GM12875 (cell line): Measurements from ENCODE around the gene DNAJC3.

Experiments
- H3K4me3 ChIP-seq: one replicate; pipeline ENCODE4 v1.5.1; 2011; ENCODE audit warnings: low read depth, low read length, control low read depth
- TF ChIP-seq, protein P1 (sequence below): IDR thresholded peaks from 2 replicates; pipeline ENCODE4 v1.5.1; 2011; ENCODE audit warnings: low read depth, mild to moderate bottlenecking, control low read depth, inconsistent platforms, low read length, moderate library complexity, borderline replicate concordance; ENCODE audit not compliant: insufficient read depth

DNAJC3 gene

DNA sequence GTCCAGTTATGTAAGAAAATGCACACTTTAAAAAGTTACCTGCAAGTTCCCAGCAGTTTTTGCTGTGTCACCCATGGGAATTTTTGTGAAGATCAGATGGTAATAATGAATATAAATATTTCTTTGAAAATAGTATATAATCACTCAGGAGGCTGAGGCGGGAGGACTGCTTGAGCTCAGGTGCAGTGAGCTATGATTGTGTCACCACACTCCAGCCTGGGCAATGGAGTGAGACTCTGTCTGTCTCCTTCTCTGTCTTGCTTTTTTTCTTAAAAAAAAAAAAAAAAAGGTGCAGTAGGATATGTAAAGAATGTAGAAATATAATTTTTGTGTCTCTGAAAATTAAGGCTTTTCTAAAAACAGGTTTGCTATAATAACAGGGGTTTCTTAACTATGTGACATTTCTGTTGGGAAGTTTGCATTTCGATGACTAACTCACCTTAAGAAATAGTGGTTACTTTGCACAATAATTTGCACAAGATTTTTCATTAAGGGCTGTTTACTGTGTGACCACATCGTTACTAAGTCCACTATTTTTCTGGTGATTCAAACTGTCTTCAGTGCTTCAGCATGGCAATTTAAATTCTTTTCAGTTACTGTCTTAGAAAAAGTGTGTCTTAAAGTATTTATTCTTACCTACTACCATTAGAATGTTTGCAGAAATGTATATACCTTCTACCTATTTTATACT lies 37.3 kb downstream of the DNAJC3 start:
- TF ChIP-seq, protein P1, sequence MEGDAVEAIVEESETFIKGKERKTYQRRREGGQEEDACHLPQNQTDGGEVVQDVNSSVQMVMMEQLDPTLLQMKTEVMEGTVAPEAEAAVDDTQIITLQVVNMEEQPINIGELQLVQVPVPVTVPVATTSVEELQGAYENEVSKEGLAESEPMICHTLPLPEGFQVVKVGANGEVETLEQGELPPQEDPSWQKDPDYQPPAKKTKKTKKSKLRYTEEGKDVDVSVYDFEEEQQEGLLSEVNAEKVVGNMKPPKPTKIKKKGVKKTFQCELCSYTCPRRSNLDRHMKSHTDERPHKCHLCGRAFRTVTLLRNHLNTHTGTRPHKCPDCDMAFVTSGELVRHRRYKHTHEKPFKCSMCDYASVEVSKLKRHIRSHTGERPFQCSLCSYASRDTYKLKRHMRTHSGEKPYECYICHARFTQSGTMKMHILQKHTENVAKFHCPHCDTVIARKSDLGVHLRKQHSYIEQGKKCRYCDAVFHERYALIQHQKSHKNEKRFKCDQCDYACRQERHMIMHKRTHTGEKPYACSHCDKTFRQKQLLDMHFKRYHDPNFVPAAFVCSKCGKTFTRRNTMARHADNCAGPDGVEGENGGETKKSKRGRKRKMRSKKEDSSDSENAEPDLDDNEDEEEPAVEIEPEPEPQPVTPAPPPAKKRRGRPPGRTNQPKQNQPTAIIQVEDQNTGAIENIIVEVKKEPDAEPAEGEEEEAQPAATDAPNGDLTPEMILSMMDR = no peak
- no peak overlapping the region for H3K4me3 ChIP-seq

DNA sequence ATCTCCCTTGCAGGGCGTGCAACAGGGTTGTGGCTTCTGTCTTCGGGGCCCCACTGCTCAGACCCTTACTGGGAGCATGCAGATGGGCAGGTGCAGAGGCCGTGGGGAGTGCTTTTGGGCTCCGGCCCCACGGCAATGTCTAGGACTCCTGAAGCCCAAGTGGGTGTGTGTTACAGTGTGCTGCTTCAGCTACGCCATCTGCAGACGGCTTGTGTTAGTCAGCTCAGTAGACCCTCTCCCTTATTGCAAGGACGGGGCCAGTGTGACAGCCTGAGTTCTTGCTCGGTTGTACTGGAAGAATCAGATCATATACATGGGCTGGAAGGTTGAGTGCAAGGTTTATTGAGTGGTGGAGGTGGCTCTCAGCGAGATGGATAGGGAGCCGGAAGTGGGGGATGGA lies 39.3 kb downstream of the DNAJC3 start:
- H3K4me3 ChIP-seq = no peak overlapping the region
- TF ChIP-seq, protein P1 = no peak

GRCh38 chr13:95722241-95722640 lies 45.3 kb downstream of the DNAJC3 start:
- H3K4me3 ChIP-seq = no peak overlapping the region
- TF ChIP-seq, protein P1 = no peak

DNA sequence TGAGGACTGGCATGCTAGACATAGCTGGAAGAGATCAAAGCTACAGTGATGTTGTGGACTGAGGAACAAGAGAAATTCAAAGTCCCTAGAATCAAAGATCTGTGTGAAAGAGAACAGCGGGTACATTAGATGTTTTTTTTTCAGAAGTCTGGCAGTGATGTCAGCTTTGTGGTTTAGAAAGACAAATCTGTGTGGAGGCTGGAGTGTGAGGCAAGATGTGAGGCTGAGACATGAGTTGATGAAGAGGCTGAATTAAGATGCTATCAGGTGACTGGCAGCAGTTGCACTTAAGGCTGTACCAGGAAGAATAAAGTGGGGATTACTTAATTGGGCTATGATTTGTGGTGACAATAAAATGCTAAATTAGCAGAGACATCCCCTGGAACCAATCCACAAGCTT lies 46.5 kb downstream of the DNAJC3 start:
- no peak overlapping the region for H3K4me3 ChIP-seq
- TF ChIP-seq, protein P1 = no peak

GRCh38 chr13:95724252-95724651 lies 47.3 kb downstream of the DNAJC3 start:
- TF ChIP-seq, protein P1 = no peak
- H3K4me3 ChIP-seq = no peak overlapping the region

DNA sequence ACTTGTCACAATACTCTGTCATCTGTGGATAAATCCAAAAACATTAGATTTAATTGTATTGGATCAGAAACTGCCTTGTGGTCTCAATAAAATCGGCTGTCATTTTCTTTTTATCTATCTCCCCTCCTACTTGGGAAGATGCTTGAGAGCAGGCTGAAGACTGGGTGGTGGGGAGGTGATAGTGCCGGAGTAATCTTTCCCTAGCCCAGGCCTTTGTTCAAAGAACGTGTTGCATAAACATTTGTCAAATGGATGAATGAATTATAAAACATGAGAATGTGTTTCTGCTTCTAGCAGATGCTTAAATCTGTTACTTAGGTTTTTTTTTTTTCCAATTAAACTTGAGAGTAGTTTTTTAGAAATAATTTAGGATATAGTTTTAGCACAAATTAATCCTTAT lies 49.9 kb downstream of the DNAJC3 start:
- TF ChIP-seq, protein P1 = no peak
- no peak overlapping the region for H3K4me3 ChIP-seq

DNA sequence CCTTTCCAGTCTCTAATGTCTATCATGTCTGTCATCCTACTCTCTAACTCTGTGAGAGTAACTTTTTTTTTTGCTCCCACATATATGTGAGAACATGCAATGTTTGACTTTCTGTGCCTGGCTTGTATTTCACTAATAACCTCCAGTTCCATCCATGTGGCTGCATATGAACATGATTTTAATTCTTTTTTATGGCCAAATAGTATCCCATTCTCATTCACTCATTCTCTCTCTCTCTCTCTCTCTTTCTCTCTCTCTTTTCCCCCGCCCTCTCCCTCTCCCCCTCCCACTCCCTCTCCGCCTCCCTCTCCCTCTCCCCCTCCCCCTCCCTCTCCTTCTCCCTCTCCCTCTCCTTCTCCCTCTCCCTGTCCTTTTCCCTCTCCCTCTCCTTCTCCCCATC lies 52.0 kb downstream of the DNAJC3 start:
- H3K4me3 ChIP-seq = no peak overlapping the region
- TF ChIP-seq, protein P1 = no peak
